Panc1 (cell line): ENCODE data around the gene NLRP2B. TPM values are rescaled to one million over a fixed set of nuclear protein-coding genes. Genes with fewer than 3 reads are reported as not detected.

Experiments used
- ATAC-seq: fragments of 200-7000 bp; cut with Tn5 transposase; 2 replicates; pipeline ENCODE4 v1.9.1; 2020; ENCODE audit warnings: mild to moderate bottlenecking, moderate library complexity
- BruUV-seq: library from RNA; stranded (reverse); fragments of 400-500 nt; replicated peaks from 2 replicates; lab custom pipeline; 2021; lab: Mats Ljungman, UMichigan
- CTCF ChIA-PET: fragments of 300-600 bp; sonication (Branson Sonifier 250); formaldehyde crosslinking; loops from one replicate; lab custom pipeline; 2022; ENCODE audit warnings: antibody characterized with exemption; lab: Charles Lee
- POLR2A ChIA-PET: fragments of 300-600 bp; sonication (Branson Sonifier 250); formaldehyde crosslinking; loops from one replicate; lab custom pipeline; 2022; ENCODE audit warnings: antibody characterized with exemption; lab: Charles Lee
- DNase-seq: peaks from one replicate; pipeline ENCODE4 v3.0.0-alpha.2; 2010; ENCODE audit warnings: low read depth, low spot score
- H3K27ac ChIP-seq: 2 replicates; pipeline ENCODE4 v1.5.1; 2011; ENCODE audit warnings: mild to moderate bottlenecking, low read length, inconsistent platforms
- H3K27me3 ChIP-seq: fragments of 200-500 bp; sonication (Bioruptor generic); 2 replicates; pipeline ENCODE4 v1.6.0; 2014; ENCODE audit warnings: low read length, inconsistent platforms; ENCODE audit not compliant: control insufficient read depth, insufficient read depth
- H3K36me3 ChIP-seq: fragments of 200-500 bp; sonication (Bioruptor generic); 2 replicates; pipeline ENCODE4 v1.5.1; 2014; ENCODE audit warnings: inconsistent platforms, mild to moderate bottlenecking, low read length, moderate library complexity; ENCODE audit not compliant: control insufficient read depth, insufficient read depth
- H3K4me1 ChIP-seq: 2 replicates; pipeline ENCODE4 v1.5.1; 2011; ENCODE audit warnings: inconsistent platforms, mild to moderate bottlenecking, low read length, moderate library complexity; ENCODE audit not compliant: control insufficient read depth, insufficient read depth
- H3K4me3 ChIP-seq, 2 experiments: 2 replicates each; pipeline ENCODE4 v1.5.1; 2011 to 2012; ENCODE audit warnings: low read depth in 2 of 2, low read length in 2 of 2, mild to moderate bottlenecking in 2 of 2, inconsistent platforms in 1 of 2, moderate library complexity in 1 of 2
- H3K9me3 ChIP-seq: fragments of 200-500 bp; sonication (Bioruptor generic); 2 replicates; pipeline ENCODE4 v1.5.1; 2014; ENCODE audit warnings: low read depth, mild to moderate bottlenecking, inconsistent platforms, low read length, moderate library complexity; ENCODE audit not compliant: control insufficient read depth, insufficient read depth
- POLR2AphosphoS5 ChIP-seq: IDR thresholded peaks from 2 replicates; pipeline ENCODE4 v1.6.1; 2012; ENCODE audit warnings: mild to moderate bottlenecking, low read depth, low read length, moderate library complexity
- SIN3A ChIP-seq: IDR thresholded peaks from 2 replicates; pipeline ENCODE4 v1.6.1; 2012; ENCODE audit warnings: low read depth, mild to moderate bottlenecking, low read length, moderate library complexity, borderline replicate concordance; ENCODE audit not compliant: insufficient read depth
- TCF7L2 ChIP-seq: IDR thresholded peaks from 2 replicates; pipeline ENCODE4 v1.6.1; 2011; ENCODE audit warnings: mild to moderate bottlenecking, low read depth, low read length, inconsistent platforms
- in situ Hi-C: cut with HindIII; loops from 2 replicates; pipeline ENCODE4 v1.10.0; 2016; ENCODE audit warnings: low sequenced_read_pairs, low pct_unique_long_range_greater_than_20kb
- intact Hi-C: fragments of 100-400 bp; cut with micrococcal nuclease; formaldehyde crosslinking; loops from one replicate; pipeline ENCODE4 v1.10.0; 2022; ENCODE audit not compliant: unreplicated experiment
- total RNA-seq: library from RNA; stranded (reverse); gene quantifications from one replicate; pipeline ENCODE4 v1.2.1, GENCODE V29; 2021; ENCODE audit not compliant: unreplicated experiment
- TF ChIP-seq, protein P1 (sequence below): fragments of 450-650 bp; IDR thresholded peaks from 2 replicates; pipeline ENCODE4 v1.5.1; 2017; ENCODE audit warnings: mild to moderate bottlenecking
- TF ChIP-seq, protein P2 (sequence below), 2 experiments: IDR thresholded peaks; 2 replicates each; pipeline ENCODE4 v1.6.1; 2011 to 2012; ENCODE audit warnings: low read depth in 2 of 2, control low read depth in 1 of 2, low read length in 1 of 2, mild to moderate bottlenecking in 1 of 2, moderate library complexity in 1 of 2; ENCODE audit not compliant: insufficient read depth in 1 of 2

NLRP2B gene
- total RNA-seq, 1 experiment from 2014 or later, result not detected

DNA sequence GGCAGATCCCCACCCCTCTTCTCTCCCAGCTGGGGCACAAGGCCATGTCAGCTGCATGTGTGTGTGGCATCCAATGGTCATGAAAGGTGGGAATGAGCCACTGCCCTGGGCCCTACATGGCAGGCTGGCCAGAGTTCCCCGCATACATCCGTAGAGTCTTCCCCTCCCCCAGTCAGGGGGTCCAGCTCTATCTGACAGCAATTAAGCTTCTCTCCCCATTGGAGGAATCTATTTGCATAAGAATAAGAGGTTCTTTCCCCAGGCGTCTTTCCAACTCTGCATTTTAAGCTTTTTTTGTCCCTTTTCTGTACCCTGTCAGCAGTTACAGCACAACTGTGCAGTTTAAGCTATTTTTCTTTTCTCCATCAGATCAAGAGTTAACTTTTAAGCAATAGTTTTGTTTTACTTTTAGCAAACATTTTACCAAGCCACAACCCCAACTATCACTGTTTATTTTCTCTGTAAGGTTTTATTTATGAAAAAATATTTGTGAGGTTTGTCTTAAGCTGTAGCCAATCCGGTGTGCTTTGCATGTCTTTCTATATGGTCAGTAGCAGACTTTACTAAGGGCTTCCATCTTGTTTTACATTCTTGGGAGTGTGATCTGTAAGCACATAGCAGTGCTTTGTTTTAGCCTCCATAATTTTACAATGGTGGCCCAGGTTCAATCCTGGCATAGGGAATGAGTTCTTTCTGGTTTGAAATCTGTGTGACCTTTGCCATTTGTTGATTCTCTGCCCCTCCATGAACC is 28.7 kb downstream of the NLRP2B start:
- DNase-seq (no peak), ATAC-seq (no peak)
- no peak overlapping the region for H3K27ac ChIP-seq
- no peaks in the 10 kb centered on the region for H3K9me3 ChIP-seq
- ChIA-PET CTCF (no interaction called here), POLR2A (no interaction called here)
- H3K27me3 ChIP-seq, result no peaks in the 10 kb centered on the region
- no peaks in the 10 kb centered on the region for H3K36me3 ChIP-seq
- in situ Hi-C loops (no loop called here), intact Hi-C loops (no loop called here)
- no peak overlapping the region for H3K4me3 ChIP-seq
- no peaks in the 10 kb centered on the region for H3K4me1 ChIP-seq
- no TSS peak for BruUV-seq
- TF ChIP-seq SIN3A (no peak), POLR2AphosphoS5 (no peak), TCF7L2 (no peak)
- TF ChIP-seq, protein P1, sequence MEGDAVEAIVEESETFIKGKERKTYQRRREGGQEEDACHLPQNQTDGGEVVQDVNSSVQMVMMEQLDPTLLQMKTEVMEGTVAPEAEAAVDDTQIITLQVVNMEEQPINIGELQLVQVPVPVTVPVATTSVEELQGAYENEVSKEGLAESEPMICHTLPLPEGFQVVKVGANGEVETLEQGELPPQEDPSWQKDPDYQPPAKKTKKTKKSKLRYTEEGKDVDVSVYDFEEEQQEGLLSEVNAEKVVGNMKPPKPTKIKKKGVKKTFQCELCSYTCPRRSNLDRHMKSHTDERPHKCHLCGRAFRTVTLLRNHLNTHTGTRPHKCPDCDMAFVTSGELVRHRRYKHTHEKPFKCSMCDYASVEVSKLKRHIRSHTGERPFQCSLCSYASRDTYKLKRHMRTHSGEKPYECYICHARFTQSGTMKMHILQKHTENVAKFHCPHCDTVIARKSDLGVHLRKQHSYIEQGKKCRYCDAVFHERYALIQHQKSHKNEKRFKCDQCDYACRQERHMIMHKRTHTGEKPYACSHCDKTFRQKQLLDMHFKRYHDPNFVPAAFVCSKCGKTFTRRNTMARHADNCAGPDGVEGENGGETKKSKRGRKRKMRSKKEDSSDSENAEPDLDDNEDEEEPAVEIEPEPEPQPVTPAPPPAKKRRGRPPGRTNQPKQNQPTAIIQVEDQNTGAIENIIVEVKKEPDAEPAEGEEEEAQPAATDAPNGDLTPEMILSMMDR, result no peak
- TF ChIP-seq, protein P2, sequence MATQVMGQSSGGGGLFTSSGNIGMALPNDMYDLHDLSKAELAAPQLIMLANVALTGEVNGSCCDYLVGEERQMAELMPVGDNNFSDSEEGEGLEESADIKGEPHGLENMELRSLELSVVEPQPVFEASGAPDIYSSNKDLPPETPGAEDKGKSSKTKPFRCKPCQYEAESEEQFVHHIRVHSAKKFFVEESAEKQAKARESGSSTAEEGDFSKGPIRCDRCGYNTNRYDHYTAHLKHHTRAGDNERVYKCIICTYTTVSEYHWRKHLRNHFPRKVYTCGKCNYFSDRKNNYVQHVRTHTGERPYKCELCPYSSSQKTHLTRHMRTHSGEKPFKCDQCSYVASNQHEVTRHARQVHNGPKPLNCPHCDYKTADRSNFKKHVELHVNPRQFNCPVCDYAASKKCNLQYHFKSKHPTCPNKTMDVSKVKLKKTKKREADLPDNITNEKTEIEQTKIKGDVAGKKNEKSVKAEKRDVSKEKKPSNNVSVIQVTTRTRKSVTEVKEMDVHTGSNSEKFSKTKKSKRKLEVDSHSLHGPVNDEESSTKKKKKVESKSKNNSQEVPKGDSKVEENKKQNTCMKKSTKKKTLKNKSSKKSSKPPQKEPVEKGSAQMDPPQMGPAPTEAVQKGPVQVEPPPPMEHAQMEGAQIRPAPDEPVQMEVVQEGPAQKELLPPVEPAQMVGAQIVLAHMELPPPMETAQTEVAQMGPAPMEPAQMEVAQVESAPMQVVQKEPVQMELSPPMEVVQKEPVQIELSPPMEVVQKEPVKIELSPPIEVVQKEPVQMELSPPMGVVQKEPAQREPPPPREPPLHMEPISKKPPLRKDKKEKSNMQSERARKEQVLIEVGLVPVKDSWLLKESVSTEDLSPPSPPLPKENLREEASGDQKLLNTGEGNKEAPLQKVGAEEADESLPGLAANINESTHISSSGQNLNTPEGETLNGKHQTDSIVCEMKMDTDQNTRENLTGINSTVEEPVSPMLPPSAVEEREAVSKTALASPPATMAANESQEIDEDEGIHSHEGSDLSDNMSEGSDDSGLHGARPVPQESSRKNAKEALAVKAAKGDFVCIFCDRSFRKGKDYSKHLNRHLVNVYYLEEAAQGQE (IDR thresholded peaks at IDR 0.05; ENCODE audit: insufficient read depth in 1 of 2, low read depth in 2 of 2, low read length in 1 of 2), result no peak

DNA sequence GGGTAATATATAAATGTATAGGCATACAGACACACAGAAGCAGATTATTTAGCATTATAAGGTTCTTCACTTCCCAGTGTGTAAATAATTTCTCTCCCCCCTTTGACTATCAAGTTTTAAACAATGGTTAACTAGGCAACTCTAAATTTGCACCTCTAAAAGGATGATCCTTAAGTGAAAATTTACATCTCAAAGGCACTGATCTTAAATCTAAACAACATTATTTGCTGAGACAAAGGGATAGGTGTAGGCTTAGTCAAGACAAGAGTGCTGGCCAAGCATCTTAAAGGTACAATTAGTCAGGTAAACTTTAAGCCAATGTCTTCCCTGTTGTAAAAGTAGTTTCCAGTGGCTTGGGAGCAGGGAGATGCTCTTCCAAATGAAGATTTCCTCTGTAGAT is 33.0 kb downstream of the NLRP2B start:
- intact Hi-C loops, result no loop called here
- ChIA-PET CTCF (no interaction called here), POLR2A (no interaction called here)
- Histone ChIP-seq H3K9me3 (no peaks in the 10 kb centered on the region), H3K36me3 (no peaks in the 10 kb centered on the region), H3K4me3 (no peak overlapping the region), H3K27ac (no peak overlapping the region), H3K4me1 (no peaks in the 10 kb centered on the region), H3K27me3 (no peaks in the 10 kb centered on the region)
- no TSS peak for BruUV-seq
- DNase-seq, result no peak
- ATAC-seq, result no peak
- in situ Hi-C loops, result no loop called here
- TF ChIP-seq TCF7L2, result no peak
- TF ChIP-seq, protein P1, result no peak
- TF ChIP-seq, protein P2 (IDR thresholded peaks at IDR 0.05; ENCODE audit: insufficient read depth in 1 of 2, low read depth in 2 of 2, low read length in 1 of 2), result no peak
